Cardiac septum (tissue), 1 donor: Measurements from ENCODE around the gene TLN1. TPM values are rescaled to one million over a fixed set of nuclear protein-coding genes. Genes with fewer than 3 reads are reported as not detected.

Source experiments
- DNase-seq: peaks from one replicate; pipeline ENCODE4 v3.0.0-alpha.2; 2020; ENCODE audit warnings: low spot score
- intact Hi-C: fragments of 100-400 bp; cut with DNase I; formaldehyde crosslinking; loops from one replicate; pipeline ENCODE4 v1.14.0; 2022
- total RNA-seq: library from RNA; stranded (reverse); fragmentation: NEBNext Ultra II Directional; extraction: Animal tissue kit (Norgen Biotek cat#: 25700); gene quantifications from one replicate; pipeline ENCODE4 v1.2.1, GENCODE V29; 2021
- donor health status: DM: no; HTN: no; CAD: no.

TLN1 gene
- total RNA-seq, 1 donor from 2014 or later: 291 TPM

DNA sequence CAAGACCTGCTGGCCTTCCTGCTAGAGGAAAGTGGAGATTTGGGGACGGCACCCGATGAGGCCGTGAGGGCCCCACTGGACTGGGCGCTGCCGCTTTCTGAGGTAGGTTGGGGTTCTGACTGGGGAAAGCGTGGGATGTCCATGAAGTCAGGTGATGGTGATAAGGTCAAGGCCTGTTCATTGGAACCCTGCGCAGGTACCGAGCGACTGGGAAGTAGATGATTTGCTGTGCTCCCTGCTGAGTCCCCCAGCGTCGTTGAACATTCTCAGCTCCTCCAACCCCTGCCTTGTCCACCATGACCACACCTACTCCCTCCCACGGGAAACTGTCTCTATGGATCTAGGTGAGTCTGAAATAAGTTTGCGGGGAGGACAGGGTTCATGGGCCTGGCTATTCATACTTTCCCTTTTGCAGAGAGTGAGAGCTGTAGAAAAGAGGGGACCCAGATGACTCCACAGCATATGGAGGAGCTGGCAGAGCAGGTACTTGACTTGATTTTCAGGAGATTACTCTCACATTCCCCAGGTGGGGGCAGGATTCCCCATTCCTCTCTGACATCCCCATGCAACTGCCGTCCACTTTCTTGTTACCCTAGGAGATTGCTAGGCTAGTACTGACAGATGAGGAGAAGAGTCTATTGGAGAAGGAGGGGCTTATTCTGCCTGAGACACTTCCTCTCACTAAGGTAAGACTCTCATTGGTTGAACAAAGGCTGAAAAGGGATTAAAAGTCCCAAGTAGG lies 976 bp upstream of the TLN1 start:
- DNase-seq: no peak
- intact Hi-C loops: loop anchor here (1.0 to 5.0 kb wide), 4 partner anchors 16 to 131 kb away; partner anchors contain the start of genes GBA2, RGP1 and SPAG8

DNA sequence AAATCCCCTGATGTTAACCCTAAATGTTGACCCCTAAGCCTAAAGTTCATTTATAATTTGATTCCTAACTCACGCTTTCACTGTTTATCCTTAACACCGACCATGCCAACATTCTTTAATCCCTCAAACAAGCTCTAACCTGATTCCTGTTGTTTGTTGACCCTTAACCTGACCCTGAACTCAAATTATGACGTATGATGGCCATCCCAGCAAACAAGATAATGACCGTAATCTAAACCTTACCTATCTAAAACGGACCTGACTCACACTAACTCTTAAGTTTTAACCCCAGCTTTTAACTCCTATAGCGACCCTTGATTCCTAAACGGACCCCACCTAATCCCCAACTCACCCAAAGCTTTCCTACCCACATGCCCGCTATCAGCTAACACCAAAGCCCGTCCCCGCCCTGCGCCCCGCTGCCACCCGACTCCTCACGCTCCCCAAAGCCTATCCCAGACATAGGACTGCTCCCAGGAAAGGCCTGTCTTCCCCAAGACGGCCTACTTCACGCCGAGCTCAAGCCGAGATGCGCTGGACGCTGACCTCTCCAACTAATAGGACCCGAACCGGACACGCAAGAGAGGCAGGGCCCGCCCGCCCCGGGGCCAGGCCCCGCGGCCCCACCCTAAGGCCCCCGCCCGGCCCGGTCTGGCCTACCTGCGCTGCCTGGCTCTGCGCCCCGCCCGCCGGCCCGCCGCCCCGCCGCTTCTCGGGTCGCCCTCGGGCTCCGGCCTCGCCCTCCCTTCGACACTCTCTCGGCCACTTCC lies 395 bp downstream of the TLN1 start:
- no peak for DNase-seq
- intact Hi-C loops: loop anchor here (1.0 to 5.0 kb wide), 5 partner anchors 17 to 129 kb away; partner anchors contain the start of genes GBA2, RGP1 and SPAG8

DNA sequence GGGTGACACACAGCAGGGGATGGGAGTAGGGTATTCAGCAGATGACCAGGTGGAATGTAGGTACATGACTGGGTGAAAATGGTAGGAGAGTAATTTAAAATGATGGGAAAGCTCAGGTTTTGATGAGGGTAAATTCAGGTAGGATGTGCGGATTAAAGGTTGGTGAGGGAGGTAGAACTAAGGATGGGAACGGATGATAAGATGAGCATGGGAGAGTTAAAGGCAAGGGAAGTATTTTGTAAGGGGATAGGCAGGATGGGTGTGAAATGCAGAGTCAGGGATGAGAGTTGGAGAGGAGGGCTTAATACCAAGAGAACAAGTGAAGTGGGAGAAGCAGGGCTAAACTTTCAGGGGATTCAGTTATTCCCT lies 1.5 kb downstream of the TLN1 start:
- no peak for DNase-seq
- intact Hi-C loops: loop anchor here (5.0 kb wide), 2 partner anchors 82 to 128 kb away; partner anchors contain the start of gene SPAG8

DNA sequence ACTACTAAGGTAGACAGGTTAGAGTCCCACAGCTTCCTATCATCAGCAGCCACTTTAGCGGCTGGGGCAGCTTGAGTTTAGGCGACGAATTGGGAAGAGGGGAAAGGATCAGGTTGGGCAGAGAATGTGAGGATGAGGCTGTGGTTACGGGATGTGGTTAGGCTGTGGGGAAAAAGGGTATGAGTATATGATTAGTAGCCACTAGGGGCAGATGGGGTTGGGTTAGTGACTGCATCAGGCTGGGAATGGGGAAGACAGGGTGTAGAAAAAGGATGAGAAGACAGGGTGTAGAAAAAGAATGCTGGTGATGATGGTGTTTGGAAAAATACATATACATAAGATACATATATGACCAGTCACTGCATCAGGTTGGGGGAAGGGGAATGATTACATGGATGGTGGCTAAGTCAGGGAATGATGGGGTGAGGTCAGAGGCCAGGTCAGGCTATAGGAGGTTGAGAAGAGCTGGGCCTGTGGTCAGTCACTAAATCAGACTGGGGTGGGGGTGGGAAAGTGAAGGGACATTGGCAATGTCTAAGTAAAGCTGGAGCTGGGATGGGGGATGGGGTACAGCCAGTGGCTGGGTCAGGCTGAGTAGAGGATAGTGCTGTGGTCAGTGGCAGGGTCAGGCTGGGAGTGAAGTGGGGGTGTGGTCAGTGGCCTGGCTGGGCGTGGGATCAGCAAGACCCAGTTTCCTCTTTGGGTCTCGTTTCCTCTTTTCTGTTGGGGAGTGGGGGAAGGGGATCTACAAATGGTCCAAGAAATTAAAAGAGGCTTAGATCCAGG lies 2.1 kb downstream of the TLN1 start:
- intact Hi-C loops: loop anchor here (5.0 kb wide), 2 partner anchors 82 to 128 kb away; partner anchors contain the start of gene SPAG8
- peak; percentile 92 for DNase-seq

DNA sequence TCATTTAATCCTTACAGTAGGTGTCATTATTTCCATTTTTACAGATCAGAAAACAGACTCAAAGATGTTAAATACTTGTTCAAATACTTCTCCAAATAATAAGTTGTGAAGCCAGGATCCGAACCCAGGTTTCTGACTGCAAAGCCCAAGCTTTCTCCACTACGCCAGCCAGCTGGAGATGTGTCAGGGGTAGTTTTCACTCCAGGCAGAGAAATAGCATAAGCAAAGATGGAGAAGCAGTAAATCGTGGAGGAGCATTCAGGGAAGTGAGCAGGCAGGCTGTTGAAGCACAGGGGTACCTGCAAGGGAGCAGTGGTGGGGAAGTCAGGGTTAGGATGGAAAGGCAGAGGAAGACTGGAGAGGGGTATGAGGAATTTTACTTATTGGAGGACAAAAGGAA lies 2.9 kb downstream of the TLN1 start:
- DNase-seq: no peak
- intact Hi-C loops: no loop called here

DNA sequence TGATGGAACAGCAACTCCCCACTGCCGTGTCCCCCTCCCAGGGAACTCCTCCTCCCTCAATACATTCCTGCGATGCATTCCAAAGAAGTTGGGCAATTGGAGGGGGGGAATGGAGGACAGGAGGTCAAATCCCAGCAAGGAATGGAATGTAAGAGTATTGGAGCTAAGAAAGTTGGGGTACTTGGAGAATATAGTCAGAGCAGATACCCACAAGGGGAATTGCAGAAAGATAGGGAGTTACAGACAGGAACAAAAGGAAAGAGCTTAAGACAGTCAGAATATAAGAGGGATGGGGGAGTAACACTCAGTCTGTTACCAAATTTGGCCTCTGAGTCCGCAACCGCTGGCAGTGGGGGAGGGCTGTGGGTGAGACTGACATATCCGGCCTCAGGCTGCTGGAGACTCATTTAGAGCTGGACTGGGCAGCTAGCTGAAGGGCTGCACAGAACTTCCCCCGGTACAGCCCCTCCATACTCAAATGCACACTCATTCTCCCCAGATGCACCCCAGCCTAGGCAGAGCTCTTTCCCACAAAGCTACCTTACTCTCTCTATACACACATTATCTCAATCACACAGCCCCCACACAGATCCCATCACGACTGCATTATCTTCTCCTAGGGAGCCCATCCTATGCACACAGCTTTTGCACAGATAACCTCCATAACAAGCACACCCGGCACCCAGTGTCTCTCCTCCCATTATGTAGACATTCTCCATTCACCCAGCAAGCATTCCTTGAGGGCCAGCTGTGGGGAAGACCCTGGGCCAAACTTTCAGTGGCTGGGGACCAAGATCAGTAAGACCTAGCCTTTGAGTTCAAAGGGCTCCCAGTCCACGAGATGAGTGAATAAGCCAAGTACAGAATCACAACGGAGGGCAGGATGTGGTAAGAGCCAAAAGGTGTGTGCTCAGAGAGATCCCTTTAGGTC lies 3.7 kb downstream of the TLN1 start:
- peak; percentile 92 for DNase-seq
- intact Hi-C loops: no loop called here

GRCh38 chr9:35727676-35728040 lies 4.3 kb downstream of the TLN1 start:
- no peak for DNase-seq
- intact Hi-C loops: no loop called here

DNA sequence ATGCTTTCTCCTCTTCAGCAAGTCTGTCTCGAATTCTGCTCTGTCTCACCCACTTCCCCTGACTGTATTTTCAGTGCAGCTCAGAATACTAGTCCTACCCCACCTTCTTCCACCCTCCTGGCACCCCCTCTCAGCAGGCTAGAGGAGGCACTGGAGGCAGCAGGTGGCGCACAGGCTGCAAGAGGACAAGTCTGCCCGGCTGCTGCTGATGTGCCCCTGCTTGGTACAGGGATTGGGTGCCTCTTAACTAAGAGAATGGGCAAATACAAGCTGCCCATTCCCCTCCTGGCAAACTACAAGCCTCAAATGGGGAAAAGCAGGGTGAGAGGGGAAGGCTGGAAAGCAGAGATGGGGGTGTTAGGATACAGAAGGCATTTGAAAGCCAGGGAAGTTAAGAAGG lies 5.1 kb downstream of the TLN1 start:
- intact Hi-C loops: no loop called here
- no peak for DNase-seq

DNA sequence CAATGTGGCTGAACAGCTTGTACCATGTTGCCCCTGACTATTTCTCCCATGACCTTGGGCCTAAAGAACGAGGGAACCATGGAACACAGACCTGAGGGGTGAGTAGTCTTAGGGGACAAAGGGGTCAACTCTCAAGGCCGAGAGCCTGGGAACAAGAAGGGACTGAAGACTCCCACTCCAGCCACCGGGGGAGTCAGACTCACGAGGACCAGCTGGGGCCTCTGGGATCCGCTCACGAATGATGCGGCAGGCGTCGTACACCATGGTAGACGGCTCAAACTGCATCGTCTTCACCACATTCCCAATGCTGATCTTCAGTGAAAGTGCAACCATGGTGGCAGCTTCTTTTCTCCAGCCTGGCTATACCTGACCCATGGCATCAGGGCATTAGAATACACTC lies 6.6 kb downstream of the TLN1 start:
- no peak for DNase-seq
- intact Hi-C loops: no loop called here

DNA sequence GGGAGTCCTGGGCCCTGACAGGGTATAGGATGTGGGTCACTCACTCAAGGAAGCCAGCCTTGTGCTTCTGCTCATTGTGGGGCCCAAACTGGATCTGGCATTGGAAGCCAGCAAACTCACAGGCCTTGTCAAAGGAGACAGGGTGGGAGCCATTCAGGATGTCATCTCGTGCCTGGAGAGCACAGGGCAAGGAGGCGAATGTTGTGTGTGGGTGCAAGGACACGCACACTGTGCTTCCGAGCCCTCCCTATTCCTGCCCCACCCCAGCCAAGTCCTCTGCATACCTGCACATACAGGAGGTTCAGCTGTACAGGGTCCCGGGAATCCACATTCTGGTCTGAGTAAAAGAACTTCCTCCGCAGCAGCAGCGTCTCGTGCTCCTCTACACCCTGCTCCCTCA lies 8.1 kb downstream of the TLN1 start:
- intact Hi-C loops: no loop called here
- DNase-seq: no peak

DNA sequence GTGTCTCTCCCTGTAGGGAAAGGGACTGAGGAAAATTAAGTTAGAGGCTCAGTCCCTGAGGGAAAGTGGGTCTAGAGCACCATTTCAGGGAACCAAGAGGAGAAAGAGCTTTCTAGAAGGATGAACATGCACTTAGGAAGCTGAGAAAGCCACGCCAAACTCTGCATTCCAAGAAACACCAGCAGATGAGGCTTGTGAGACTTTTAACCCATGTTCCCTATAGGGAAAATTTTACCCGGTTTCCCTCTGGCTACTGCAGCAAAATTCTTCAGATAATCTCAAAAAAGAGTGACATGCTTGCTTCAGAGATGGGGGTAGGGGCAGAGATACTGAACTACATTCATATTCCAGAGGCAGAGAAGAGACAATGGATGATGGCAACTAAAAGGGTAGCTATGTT lies 8.6 kb downstream of the TLN1 start:
- DNase-seq: no peak
- intact Hi-C loops: no loop called here

GRCh38 chr9:35719546-35719945 lies 12.4 kb downstream of the TLN1 start:
- DNase-seq: no peak
- intact Hi-C loops: no loop called here

DNA sequence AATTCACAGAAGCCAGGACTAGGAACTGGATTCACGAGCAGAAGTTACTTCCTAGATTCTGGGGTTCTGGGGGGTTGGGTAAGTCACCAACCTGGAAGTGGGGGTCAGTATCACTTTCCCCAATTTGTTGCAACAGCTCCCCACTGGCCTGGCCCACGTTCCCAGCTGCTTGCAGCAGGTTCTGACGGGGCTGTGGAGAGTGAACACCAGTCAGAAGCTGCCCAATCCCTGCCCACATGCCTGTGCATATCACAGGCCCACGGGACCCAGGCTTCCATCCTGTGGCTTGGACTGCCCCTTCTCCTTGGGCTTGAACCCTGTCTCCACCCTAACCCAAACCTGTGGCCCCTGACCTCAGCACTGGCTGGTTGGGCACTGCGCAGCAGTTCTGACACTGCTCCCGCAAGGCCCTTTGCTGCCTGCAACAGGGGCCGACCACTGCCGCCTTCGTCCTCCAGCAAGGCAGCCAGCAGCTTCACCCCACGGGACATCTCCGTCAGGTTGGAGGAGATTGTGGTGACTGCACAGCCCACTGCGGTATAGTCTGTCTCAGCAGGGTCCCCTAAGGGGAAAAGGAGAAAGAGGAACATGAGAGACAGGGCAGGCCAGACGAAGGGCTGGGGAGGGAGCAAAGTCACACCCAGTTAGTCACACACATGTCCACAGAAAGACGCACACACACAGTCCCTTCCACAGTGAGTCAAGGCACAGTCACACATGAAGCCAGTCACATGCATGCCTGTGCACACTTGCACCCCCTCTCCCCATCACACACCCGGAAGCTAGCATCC lies 13.1 kb downstream of the TLN1 start:
- DNase-seq: no peak
- intact Hi-C loops: no loop called here

DNA sequence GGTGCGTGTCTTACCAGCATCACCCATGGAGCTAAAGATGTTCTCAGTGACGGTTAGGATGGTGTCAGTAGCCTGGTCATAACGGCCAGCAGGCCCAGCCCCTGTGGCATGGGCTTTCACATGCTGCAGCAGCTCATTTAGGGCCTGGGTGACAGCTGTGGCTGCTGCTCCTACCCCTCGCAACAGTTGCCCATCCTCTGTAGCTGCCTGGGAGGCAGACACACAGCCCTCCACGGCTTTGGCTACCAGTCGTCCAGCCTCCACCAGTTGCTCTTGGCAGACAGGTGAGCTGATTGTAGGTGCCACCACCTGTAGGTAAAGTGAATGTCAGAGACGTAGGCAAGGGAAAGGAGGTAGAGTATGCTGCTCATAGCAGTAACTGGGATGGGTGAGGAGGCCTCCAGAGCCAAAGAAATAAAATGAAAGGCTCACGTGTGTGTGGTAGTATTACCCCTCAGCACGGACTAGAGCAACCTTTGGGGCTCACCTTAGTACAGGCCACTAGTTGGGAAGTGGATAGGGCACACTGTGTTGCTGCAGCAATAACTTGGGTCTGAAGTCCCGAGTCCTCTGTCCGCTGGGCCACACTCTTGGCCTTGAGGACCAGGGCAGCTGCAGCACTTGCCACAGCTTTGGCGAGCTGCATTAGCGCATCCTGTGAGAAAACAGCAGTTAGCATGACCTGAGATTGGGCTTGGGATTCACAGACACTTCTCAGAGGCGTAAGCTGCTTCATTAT lies 14.7 kb downstream of the TLN1 start:
- DNase-seq: no peak
- intact Hi-C loops: no loop called here

DNA sequence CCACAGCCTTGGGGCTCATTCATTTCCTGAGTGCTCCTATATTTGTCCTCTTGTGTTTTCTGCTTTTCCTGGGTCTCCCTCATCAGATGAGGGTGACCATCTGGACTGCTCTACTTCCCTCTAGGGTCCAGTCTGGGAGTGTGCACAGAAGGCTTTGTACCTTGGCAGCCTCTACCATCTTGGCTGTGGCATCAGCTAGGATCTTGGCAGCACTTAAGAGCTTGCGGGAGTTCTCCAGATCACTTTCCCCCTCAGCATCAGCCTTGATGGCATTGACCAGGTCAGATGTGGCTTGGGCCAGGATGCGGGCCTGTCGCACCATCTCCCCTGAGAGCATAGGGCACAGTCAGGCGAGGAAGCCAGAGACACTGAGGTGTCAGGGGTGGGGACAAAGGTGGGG lies 15.8 kb downstream of the TLN1 start:
- intact Hi-C loops: no loop called here
- no peak for DNase-seq

GRCh38 chr9:35714579-35715252 lies 17.3 kb downstream of the TLN1 start:
- intact Hi-C loops: no loop called here
- no peak for DNase-seq

- intact Hi-C loops: no loop called here
- DNase-seq: no peak
Observed at GRCh38 chr9:35714123-35714522, 17.9 kb downstream of the TLN1 start.
